Measurements from ENCODE around the gene OR11H6. TPM values are rescaled to one million over a fixed set of nuclear protein-coding genes. Genes with fewer than 3 reads are reported as not detected.

OR11H6 gene
- polyA plus RNA-seq, 1 donor (not counting 4 experiments of a cell fraction or from before 2014, with no cell fraction given) = not detected

- H4K20me1 ChIP-seq (ENCODE audit: control insufficient read depth, extremely low read depth, insufficient read depth, low read length) = no peaks in the 10 kb centered on the region
- H3K27me3 ChIP-seq (ENCODE audit: control insufficient read depth, extremely low read depth, insufficient read depth, low read length) = no peaks in the 10 kb centered on the region
- no peak overlapping the region for H3K4me3 ChIP-seq (ENCODE audit: control insufficient read depth in 2 of 3, extremely low read depth in 1 of 3, insufficient read depth in 2 of 3, low read depth in 1 of 3, low read length in 3 of 3)
- dilution Hi-C loops (cut with MboI; ENCODE audit: extremely low pct_ligation_motif_present, low sequenced_read_pairs) = no loop called here
- H3K9me1 ChIP-seq (ENCODE audit: control insufficient read depth, extremely low read depth, insufficient read depth, low read length) = no peaks in the 10 kb centered on the region
- no peak overlapping the region for H3K9ac ChIP-seq (ENCODE audit: control insufficient read depth, extremely low read depth, insufficient read depth, low read length)
- DNase-seq (ENCODE audit: low read depth, low spot score) (no peak), FAIRE-seq (no peak)
- no peak overlapping the region for H3K27ac ChIP-seq (ENCODE audit: control insufficient read depth, insufficient read depth, low read length)
- no peak overlapping the region for H2AFZ ChIP-seq (ENCODE audit: control insufficient read depth, low read length)
- TF ChIP-seq CTCF (optimal IDR thresholded peaks at IDR 0.05 in 1 of 3, IDR thresholded peaks at IDR 0.05 in 1 of 3, conservative IDR thresholded peaks at IDR 0.05 in 1 of 3; ENCODE audit: extremely low read depth in 1 of 3, insufficient read depth in 2 of 3, low read length in 3 of 3) = no peak
- TF ChIP-seq EZH2 (IDR thresholded peaks at IDR 0.05; ENCODE audit: low read length) = no peak
- no peaks in the 10 kb centered on the region for H3K9me3 ChIP-seq (ENCODE audit: control insufficient read depth, low read depth, low read length)
- H3K36me3 ChIP-seq (ENCODE audit: control insufficient read depth in 2 of 2, extremely low read depth in 1 of 2, insufficient read depth in 2 of 2, low read length in 2 of 2) = no peaks in the 10 kb centered on the region
- no peaks in the 10 kb centered on the region for H3K79me2 ChIP-seq (ENCODE audit: control insufficient read depth, insufficient read depth, low read length)
- no peaks in the 10 kb centered on the region for H3K4me1 ChIP-seq (ENCODE audit: control insufficient read depth, extremely low read depth, insufficient read depth, low read length)
- no peak overlapping the region for H3K4me2 ChIP-seq (ENCODE audit: control insufficient read depth, extremely low read depth, insufficient read depth, low read depth, low read length)
Measured at GRCh38 chr14:20180486-20180885, 43.0 kb upstream of the OR11H6 start.

DNA sequence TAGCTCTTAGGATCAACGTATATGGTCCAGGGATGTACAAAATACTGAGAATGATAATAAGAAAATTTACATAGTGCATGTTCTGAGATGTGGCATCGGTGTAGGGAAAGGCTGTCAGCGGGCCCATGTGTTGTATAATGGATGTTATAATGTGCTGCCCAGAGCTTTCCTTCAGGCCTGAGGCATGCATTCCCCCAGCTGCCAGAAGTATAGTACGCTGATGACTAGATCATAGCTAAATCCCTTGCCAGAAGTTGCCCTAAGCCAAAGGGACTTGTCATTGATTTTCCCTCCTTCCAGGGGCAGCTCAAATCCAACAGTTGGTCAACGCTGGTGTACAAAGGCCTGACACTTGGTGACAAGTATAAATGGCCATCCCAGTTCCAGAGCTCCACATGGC is 39.3 kb upstream of the OR11H6 start:
- Histone ChIP-seq H3K9me3 (ENCODE audit: control insufficient read depth, low read depth, low read length) (no peaks in the 10 kb centered on the region), H3K9ac (ENCODE audit: control insufficient read depth, extremely low read depth, insufficient read depth, low read length) (no peak overlapping the region), H3K4me1 (ENCODE audit: control insufficient read depth, extremely low read depth, insufficient read depth, low read length) (no peaks in the 10 kb centered on the region), H4K20me1 (ENCODE audit: control insufficient read depth, extremely low read depth, insufficient read depth, low read length) (no peaks in the 10 kb centered on the region), H3K4me3 (ENCODE audit: control insufficient read depth in 2 of 3, extremely low read depth in 1 of 3, insufficient read depth in 2 of 3, low read depth in 1 of 3, low read length in 3 of 3) (no peak overlapping the region), H3K79me2 (ENCODE audit: control insufficient read depth, insufficient read depth, low read length) (no peaks in the 10 kb centered on the region), H3K4me2 (ENCODE audit: control insufficient read depth, extremely low read depth, insufficient read depth, low read depth, low read length) (no peak overlapping the region), H2AFZ (ENCODE audit: control insufficient read depth, low read length) (no peak overlapping the region), H3K9me1 (ENCODE audit: control insufficient read depth, extremely low read depth, insufficient read depth, low read length) (no peaks in the 10 kb centered on the region), H3K36me3 (ENCODE audit: control insufficient read depth in 2 of 2, extremely low read depth in 1 of 2, insufficient read depth in 2 of 2, low read length in 2 of 2) (no peaks in the 10 kb centered on the region), H3K27me3 (ENCODE audit: control insufficient read depth, extremely low read depth, insufficient read depth, low read length) (no peaks in the 10 kb centered on the region), H3K27ac (ENCODE audit: control insufficient read depth, insufficient read depth, low read length) (no peak overlapping the region)
- no peak for TF ChIP-seq CTCF (optimal IDR thresholded peaks at IDR 0.05 in 1 of 3, IDR thresholded peaks at IDR 0.05 in 1 of 3, conservative IDR thresholded peaks at IDR 0.05 in 1 of 3; ENCODE audit: extremely low read depth in 1 of 3, insufficient read depth in 2 of 3, low read length in 3 of 3)
- no peak for TF ChIP-seq EZH2 (IDR thresholded peaks at IDR 0.05; ENCODE audit: low read length)
- FAIRE-seq = no peak
- dilution Hi-C loops (cut with MboI; ENCODE audit: extremely low pct_ligation_motif_present, low sequenced_read_pairs) = no loop called here
- DNase-seq (ENCODE audit: low read depth, low spot score) = no peak
